ENCODE results near the gene GABBR2.

DNA sequence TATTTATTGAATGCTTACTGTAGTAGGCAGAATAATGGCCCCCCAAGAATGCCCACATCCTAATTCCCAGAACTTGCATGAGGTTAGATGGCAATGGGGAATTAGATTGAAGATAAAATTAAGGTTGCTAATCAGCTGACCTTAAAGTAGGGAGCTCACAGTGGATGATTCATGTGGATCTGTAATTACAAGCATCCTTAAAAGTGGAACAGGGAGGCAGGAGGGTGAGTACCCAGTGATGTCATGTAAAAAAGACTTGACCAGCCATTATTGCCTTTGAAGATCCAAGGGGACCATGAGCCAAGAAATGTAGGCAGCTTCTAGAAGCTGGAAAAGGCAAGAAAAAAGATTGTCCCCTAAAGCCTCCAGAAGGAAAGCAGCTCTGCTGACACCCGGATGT lies 71.4 kb downstream of the GABBR2 start:
- no peak for TF ChIP-seq EZH2 (IDR thresholded peaks at IDR 0.05; ENCODE audit: borderline replicate concordance, low read length)
- TF ChIP-seq, protein P1, sequence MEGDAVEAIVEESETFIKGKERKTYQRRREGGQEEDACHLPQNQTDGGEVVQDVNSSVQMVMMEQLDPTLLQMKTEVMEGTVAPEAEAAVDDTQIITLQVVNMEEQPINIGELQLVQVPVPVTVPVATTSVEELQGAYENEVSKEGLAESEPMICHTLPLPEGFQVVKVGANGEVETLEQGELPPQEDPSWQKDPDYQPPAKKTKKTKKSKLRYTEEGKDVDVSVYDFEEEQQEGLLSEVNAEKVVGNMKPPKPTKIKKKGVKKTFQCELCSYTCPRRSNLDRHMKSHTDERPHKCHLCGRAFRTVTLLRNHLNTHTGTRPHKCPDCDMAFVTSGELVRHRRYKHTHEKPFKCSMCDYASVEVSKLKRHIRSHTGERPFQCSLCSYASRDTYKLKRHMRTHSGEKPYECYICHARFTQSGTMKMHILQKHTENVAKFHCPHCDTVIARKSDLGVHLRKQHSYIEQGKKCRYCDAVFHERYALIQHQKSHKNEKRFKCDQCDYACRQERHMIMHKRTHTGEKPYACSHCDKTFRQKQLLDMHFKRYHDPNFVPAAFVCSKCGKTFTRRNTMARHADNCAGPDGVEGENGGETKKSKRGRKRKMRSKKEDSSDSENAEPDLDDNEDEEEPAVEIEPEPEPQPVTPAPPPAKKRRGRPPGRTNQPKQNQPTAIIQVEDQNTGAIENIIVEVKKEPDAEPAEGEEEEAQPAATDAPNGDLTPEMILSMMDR (conservative IDR thresholded peaks at IDR 0.05 in 1 of 2, IDR thresholded peaks at IDR 0.05 in 1 of 2; ENCODE audit: extremely low read depth in 1 of 2, insufficient read depth in 1 of 2, low read depth in 1 of 2, low read length in 2 of 2): no peak

All from mammary epithelial cell (primary cell).